HS-27A (cell line): ENCODE data around the gene SPOCK1.

Experiments used
- DNase-seq: peaks from one replicate; pipeline ENCODE4 v3.0.0-alpha.2; 2012; ENCODE audit warnings: low read depth, missing footprints

SPOCK1 gene

GRCh38 chr5:137492331-137492730, 6.8 kb downstream of the SPOCK1 start:
- DNase-seq = no peak

DNA sequence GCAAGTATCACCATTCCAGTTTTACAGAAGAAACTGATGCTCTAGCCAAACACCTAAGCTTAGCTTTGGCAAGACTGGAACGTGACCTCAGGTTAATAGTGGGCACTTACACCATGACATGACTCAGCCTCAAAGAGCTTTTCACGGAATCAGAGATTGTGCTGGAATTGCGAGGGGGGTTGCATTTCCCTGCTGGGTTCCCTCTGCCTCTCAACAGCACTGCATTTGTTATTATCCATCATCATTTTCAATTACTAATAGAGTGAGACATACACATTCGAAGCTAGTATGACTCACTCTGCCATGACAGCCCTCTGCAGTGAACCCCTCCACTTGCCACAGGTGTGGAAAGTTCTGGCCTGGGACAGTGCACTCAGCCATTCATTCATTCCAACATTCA, 8.0 kb downstream of the SPOCK1 start:
- no peak for DNase-seq

- DNase-seq = no peak
Observed at GRCh38 chr5:137490591-137490990, 8.5 kb downstream of the SPOCK1 start.

- DNase-seq = no peak
Observed at GRCh38 chr5:137488974-137489373, 10.2 kb downstream of the SPOCK1 start.

GRCh38 chr5:137488516-137488915, 10.6 kb downstream of the SPOCK1 start:
- no peak for DNase-seq

GRCh38 chr5:137487600-137487999, 11.5 kb downstream of the SPOCK1 start:
- DNase-seq = no peak

- DNase-seq = no peak
Observed at GRCh38 chr5:137486707-137487106, 12.4 kb downstream of the SPOCK1 start.

DNA sequence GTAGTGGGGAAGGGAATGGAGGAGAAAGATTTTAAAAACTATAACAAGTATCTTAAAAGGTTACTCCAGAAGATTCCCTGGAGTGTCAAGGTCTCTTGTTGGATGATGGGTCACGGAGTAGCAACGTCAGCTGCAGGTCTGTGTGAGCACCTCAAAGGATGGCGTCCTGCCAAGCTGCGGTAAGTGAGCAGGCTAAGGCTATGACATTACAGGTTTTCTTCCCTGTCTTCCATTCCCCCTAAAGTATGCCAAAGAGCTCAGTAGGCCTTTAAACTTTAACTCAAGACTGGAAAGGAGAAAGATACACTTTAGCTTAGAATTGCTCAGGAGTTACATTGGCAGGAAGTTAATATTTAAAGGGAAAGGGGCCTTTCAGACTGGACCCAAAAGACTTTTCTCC, 17.5 kb downstream of the SPOCK1 start:
- DNase-seq = no peak

- DNase-seq = no peak
Observed at GRCh38 chr5:137478043-137478442, 21.1 kb downstream of the SPOCK1 start.

DNA sequence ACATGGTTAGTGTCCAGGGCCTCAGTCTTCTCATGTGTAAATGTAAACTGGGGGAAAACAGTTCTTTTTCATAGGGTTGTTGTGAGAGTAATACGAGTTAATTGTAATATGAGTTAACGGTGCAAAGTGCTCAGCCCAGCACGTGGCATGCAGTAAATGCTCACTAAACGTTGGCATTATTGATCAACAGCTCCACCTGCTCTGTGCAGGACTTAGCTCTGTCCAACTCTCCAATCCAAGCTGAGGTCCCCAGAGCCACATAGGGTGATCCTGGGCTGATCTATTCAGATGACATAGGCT, 28.3 kb downstream of the SPOCK1 start:
- no peak for DNase-seq

- DNase-seq = peak; percentile 78
Observed at GRCh38 chr5:137470111-137470920, 28.8 kb downstream of the SPOCK1 start.

- no peak for DNase-seq
Observed at GRCh38 chr5:137466889-137467288, 32.2 kb downstream of the SPOCK1 start.

DNA sequence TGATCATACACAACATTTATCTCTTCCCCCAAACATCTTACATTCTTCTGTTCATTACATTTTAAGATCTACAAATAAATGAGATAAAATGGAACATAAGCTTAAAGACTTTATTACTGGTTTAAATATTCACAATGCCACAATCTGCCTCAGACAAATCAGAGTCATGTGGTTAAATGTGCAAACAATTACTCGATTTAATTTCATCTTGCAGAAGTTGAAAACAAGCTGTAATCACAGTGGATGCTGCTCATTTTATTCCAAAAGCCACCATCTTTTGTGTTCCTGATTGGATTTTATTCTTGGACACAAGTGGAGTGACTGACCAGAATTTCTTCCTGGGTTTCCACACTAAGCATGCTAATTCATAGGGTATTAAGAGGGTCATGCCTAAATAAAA, 33.2 kb downstream of the SPOCK1 start:
- no peak for DNase-seq

DNA sequence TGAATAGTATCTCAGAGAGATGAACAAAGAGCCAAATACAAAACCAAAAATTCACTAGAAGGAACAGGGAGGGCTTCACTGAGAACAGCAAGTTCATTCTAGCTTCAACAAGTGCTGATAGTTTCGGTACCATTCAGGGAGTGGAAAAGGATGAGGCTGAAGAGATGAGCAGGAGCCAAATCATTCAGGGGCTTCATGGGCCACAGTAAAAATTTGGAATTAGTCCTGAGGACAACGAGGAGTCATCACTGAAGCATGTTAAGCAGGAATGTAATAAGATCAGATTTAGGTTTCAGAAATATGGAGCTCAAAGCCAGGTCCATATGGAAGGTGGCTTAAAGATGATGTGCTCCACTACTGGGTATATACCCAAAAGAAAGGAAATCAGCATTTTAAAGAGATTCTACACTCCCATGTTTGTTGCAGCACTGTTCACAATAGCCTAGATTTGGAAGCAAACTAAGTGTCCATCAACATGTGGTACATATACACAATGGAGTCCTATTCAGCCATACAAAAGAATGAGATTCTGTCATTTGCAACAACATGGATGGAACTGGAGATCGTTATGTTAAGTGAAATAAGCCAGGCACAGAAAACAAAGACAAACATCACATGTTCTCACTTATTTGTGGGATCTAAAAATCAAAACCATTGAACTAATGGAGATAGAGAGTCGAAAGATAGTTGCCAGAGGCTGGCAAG, 36.2 kb downstream of the SPOCK1 start:
- DNase-seq = no peak

DNA sequence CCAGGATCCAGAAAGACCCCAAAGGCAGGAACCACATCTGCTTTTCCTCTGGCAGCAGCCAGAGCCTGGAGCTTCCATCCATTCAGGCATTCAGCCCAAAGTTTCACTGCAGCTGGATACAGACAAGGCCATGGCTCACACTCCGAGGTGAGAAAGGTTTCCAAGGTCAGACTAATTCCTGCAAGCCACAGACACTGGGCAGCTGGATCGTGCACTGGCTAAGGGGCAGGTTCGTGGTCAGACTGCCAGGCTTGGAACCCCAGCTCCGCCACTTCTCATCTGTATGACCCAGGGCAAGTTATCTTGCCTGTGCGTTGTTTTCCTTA, 36.9 kb downstream of the SPOCK1 start:
- no peak for DNase-seq

DNA sequence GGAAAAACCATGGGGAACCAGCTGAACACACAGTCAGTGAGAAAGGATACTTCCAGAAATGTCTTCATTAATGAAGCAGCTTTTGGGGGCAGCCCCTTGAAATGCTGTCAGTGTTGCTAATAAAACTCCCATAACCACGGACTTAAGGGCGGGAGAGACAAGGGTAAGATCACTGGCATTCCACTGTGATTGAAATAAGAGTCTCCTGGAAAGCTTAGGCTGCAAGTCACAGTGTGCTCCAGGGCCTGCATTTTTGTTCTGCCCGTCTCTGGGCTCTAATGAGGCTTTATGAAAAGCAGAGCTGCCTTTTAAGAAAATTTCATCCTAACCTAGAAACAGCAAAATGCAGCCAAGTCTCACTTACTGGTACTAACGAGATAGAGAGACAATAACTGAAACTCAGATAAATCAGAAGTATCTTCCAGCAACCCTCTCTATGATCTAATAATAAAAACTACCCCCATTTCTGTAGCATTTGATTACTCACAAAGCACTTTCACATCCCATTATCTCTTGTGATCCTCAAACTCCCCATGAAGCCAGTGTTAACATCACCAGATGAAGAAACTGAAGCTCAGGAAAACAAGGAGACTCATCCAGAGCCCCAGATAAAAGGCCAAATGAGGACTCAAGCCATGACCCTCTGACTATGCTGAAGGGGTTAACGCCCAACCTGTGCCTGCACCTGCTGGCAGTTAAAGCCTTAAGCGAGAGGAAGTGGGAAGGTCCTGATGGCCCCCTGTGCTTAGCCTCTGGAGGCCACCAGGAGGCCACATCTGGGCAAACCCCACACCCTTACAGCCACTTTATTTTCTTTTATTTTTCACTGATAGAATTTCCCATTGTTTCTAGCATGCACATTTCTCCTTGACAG, 37.5 kb downstream of the SPOCK1 start:
- DNase-seq = no peak

- DNase-seq = no peak
Observed at GRCh38 chr5:137454671-137455070, 44.5 kb downstream of the SPOCK1 start.

DNA sequence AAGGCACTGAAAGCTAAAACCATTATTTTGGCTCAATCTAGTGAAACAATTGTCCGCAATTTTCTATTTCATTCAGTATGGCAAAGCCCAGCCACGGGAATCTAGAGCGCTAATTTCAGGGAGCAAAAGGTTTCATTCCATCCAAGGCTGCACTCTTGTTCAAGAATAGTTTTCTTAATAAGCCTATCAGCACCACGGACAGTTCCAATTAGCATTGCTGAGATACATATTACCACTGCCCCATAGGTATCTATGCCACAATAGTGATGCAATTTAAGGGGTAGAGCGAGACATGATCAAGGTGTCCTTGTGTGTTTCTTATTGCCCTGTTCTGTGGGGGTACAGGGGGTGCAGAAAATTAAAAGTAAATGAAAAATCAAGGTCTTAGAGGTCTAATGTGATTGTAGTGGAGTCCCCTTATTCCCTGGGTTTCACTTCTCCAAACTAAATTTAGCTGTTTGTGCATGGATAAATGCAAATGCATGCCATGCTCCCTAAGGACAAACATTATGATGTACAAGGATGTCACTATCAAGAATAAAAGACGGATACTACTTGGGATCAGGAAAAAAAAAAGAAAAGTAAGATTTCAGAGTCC, 45.5 kb downstream of the SPOCK1 start:
- DNase-seq = peak; percentile 22

DNA sequence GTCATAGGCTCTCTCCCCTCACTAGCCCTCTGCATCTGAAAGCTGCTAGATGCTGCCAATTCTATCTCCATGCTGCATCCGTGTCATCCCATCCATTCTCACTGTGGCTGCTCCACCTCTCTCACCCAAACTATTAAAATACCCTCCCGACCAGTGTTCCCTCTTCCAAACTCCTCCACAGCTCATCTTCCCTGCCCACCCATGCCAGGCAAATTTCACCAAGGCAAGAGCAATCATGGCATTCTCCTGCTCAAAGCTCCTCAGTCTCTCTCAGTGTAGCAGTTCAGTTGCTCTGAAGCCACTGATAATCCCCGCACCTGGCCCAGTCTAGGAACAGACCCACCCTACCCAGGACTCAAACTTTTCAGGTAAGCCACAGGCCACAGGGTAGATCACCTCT, 48.4 kb downstream of the SPOCK1 start:
- no peak for DNase-seq

DNA sequence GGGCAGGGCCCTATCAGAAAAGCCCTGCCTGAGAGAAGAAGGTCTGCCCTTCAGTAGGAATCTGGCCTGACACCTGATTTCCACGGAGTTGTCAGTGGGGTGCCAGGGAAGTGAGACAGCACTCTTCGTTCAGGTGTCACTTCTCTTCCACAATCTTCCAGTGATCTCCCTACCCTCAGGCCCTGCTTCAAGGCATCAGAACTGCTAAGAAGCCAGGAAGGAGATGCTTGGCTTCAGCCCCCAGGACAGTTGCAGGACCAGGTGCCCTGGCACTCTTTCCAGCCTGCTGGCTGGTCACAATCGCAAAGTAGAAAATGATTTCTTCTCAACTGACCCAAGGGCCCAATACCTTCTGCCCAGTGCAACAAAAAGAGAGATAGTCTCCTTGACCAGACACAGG, 50.3 kb downstream of the SPOCK1 start:
- no peak for DNase-seq

- DNase-seq = no peak
Observed at GRCh38 chr5:137446615-137447014, 52.5 kb downstream of the SPOCK1 start.

- no peak for DNase-seq
Observed at GRCh38 chr5:137446151-137446550, 53.0 kb downstream of the SPOCK1 start.

- DNase-seq = no peak
Observed at GRCh38 chr5:137442660-137443059, 56.5 kb downstream of the SPOCK1 start.
